ENCODE results near the gene NCOR1.
A peak's percentile ranks its signal among the peaks of the same experiment; 100 is the strongest.
"Not testable (repeated sequence)": the region's sequence is repeated elsewhere in the genome, so short reads cannot be mapped to it uniquely, and the experiment has no call there.

NCOR1 gene

GRCh38 chr17:16215273-16215964 lies at the start of gene NCOR1:
Gene NCOR1 (minus strand): TSS chr17:16215534. CDS start chr17:16194569, 20,965 bp downstream.
- DNase-seq, result peak; percentile 90

- DNase-seq, result no peak
Observed at GRCh38 chr17:16262201-16262600, 46.9 kb upstream of the NCOR1 start.

- DNase-seq, result no peak
Observed at GRCh38 chr17:16261049-16261448, 45.7 kb upstream of the NCOR1 start.

GRCh38 chr17:16259926-16260325 lies 44.6 kb upstream of the NCOR1 start:
- DNase-seq, result no peak

GRCh38 chr17:16258901-16259300 lies 43.6 kb upstream of the NCOR1 start:
- no peak for DNase-seq

GRCh38 chr17:16255481-16255921 lies 40.2 kb upstream of the NCOR1 start:
- no peak for DNase-seq

GRCh38 chr17:16254773-16255400 lies 39.6 kb upstream of the NCOR1 start:
- no peak for DNase-seq

GRCh38 chr17:16251556-16251955 lies 36.2 kb upstream of the NCOR1 start:
- no peak for DNase-seq

GRCh38 chr17:16251043-16251442 lies 35.7 kb upstream of the NCOR1 start:
- no peak for DNase-seq

GRCh38 chr17:16250635-16251034 lies 35.3 kb upstream of the NCOR1 start:
- no peak for DNase-seq

- DNase-seq, result no peak
Observed at GRCh38 chr17:16247586-16247984, 32.3 kb upstream of the NCOR1 start.

- no peak for DNase-seq
Observed at GRCh38 chr17:16243801-16244567, 28.6 kb upstream of the NCOR1 start.

- no peak for DNase-seq
Observed at GRCh38 chr17:16243385-16243784, 28.1 kb upstream of the NCOR1 start.

GRCh38 chr17:16241906-16242399 lies 26.6 kb upstream of the NCOR1 start:
- DNase-seq, result no peak

GRCh38 chr17:16239931-16240330 lies 24.6 kb upstream of the NCOR1 start:
- no peak for DNase-seq

- no peak for DNase-seq
Observed at GRCh38 chr17:16232391-16232790, 17.1 kb upstream of the NCOR1 start.

- not testable (repeated sequence) for DNase-seq
Observed at GRCh38 chr17:16229912-16230561, 14.7 kb upstream of the NCOR1 start.

GRCh38 chr17:16222406-16222805 lies 7.1 kb upstream of the NCOR1 start:
- no peak for DNase-seq

- DNase-seq, result peak; percentile 86
Observed at GRCh38 chr17:16217002-16217635, 1.8 kb upstream of the NCOR1 start, which contains the start of gene PIGL. Gene PIGL (plus strand): TSS chr17:16217210. CDS start chr17:16217227, 17 bp downstream.

- not testable (repeated sequence) for DNase-seq
Observed at GRCh38 chr17:16216341-16217001, 1.1 kb upstream of the NCOR1 start.

- DNase-seq, result no peak
Observed at GRCh38 chr17:16215965-16216316, 607 bp upstream of the NCOR1 start.

- DNase-seq, result no peak
Observed at GRCh38 chr17:16215002-16215272, 397 bp downstream of the NCOR1 start.

All from activated T-cell treated with anti-CD3 and anti-CD28 coated beads, Interleukin-2, amount 50 U/mL, for 1 hour (primary cell).